H7 (cell line): Measurements from ENCODE around the gene ATXN10. TPM values are rescaled to one million over a fixed set of nuclear protein-coding genes. Genes with fewer than 3 reads are reported as not detected.
A peak's percentile ranks its signal among the peaks of the same experiment; 100 is the strongest.

Experiments
- DNase-seq: peaks from one replicate; pipeline ENCODE4 v3.0.0; 2012
- H3K27me3 ChIP-seq: 2 replicates; pipeline ENCODE4 v1.6.0; 2011; ENCODE audit warnings: mild to moderate bottlenecking, low read length; ENCODE audit not compliant: control insufficient read depth, insufficient read depth
- H3K36me3 ChIP-seq: replicated peaks from 2 replicates; pipeline ENCODE4 v1.5.1; 2011; ENCODE audit warnings: low read length; ENCODE audit not compliant: control insufficient read depth, insufficient read depth
- H3K4me3 ChIP-seq: 2 replicates; pipeline ENCODE4 v1.5.1; 2011; ENCODE audit warnings: low read depth, mild to moderate bottlenecking, control low read depth, low read length, moderate library complexity; ENCODE audit not compliant: insufficient read depth
- total RNA-seq: library from RNA; depleted of rRNA; stranded (reverse); fragments of >200 nt; shearing (Covaris generic); gene quantifications from 2 replicates; pipeline ENCODE4 v1.2.3, GENCODE V29; 2014

The ATXN10 gene
- total RNA-seq, 1 experiment from 2014 or later: 62.7 TPM

DNA sequence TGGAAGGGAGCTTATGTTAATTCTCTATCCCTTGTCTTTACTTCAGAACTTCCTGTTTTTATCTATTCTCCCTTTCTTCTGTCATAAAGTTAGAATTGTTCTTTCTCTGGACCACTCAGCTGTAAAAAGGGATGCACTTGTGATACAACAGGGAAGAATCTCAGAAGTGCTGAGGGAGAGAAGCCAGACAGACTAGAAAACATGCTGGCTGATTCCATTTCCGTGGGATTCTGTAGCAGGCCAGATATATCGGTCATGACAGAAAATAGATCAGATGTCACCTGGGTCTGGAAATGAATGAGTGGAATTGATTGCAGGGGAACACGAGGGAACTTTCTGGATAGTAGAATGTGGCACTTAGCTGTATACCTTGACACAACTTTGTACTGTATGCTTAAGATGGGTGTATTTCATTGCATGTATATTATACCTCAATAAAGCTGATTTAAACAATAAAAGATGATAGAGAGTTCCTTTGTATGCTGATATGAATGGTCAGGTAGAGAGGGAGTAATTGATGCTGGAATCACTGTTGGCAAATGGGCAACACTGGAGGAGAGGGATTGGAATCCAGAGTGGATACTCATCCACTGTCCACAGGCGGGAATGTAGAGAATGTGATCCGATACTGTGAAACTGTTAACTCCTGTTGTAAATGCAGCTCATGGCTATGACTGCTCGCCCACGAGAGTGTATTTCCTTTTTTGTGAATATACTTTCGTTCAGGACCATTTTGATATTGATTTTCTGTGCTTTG lies 59.6 kb downstream of the ATXN10 start:
- no peaks in the 10 kb centered on the region for H3K27me3 ChIP-seq
- DNase-seq: no peak
- H3K4me3 ChIP-seq: no peak overlapping the region
- peaks cover 2% of the 10 kb centered on the region for H3K36me3 ChIP-seq

DNA sequence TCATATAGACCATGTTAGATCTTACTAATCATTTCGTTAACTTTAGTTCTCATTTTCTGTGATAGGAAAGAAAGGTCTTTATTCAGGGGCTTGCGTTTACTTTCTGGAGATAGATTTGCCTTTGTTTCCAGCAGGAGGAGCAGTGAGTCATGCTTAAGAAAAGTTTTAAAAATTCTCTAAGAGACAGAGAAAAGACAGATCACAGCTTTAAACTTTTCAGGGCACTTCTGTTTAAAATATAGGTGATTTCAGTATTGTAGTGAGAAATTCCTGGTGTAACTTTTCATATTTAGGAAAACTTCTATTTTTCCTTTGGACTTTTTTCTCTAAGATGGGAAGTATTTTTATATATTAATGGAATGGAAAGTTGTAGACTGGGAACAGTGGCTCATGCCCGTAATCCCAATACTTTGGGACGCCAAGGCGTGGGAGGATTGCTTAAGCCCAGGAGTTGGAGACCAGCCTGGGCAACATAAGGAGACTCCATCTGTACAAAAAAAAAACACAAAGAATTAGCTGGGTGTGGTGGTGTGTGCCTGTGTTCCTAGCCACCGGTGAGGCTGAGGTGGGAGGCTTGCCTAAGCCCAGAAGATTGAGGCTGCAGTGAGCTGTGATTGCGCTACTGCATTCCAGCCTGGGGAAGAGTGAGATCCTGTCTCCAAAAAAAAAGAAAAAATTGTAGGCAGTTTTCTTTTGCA lies 60.3 kb downstream of the ATXN10 start:
- peaks cover 2% of the 10 kb centered on the region for H3K36me3 ChIP-seq

DNA sequence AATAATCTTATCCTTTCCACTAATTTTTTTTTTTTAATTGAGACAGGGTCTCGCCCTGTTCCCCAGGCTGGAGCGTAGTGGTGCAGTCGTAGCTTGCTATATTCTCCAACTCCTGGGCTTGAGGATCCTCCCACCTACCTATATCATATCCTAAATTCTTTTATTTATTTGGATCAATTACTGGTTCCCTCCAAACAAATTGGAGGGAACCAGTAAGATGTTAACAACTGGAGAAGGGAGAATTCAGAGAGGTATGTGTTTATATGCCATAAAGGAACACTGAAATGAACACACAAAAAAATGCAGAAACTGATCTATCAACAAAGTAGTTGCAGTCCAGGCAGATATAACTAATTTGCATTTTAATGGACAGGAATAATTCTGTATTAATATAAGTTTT lies 63.6 kb downstream of the ATXN10 start:
- no peak for DNase-seq
- Histone ChIP-seq H3K27me3 (no peaks in the 10 kb centered on the region), H3K36me3 (peaks cover 3% of the 10 kb centered on the region)

More for the DNA sequence above, 60.3 kb downstream of the ATXN10 start:
- Histone ChIP-seq H3K27me3 (no peaks in the 10 kb centered on the region), H3K4me3 (no peak overlapping the region)
- no peak for DNase-seq

DNA sequence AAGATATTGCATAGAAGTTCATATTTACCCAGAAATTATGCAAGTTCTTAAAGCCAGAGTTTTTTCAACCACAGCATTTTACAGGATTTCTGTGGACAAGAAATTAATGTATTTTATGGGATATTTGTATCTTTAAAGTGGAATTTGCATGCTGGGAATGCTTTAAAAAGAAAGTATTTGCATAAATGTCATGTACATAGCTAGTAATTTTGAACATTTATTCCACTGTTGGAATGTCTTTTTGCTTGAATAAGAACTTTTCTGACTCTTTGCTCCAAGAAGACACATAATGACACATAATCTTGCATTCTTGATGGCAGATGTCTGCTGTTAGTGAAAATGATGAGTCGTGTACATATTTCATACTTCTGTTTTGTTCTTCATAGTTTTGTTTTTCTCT lies 66.6 kb downstream of the ATXN10 start:
- Histone ChIP-seq H3K4me3 (no peak overlapping the region), H3K36me3 (peaks cover 4% of the 10 kb centered on the region), H3K27me3 (no peaks in the 10 kb centered on the region)
- DNase-seq: no peak

More for the DNA sequence above, 63.6 kb downstream of the ATXN10 start:
- no peak overlapping the region for H3K4me3 ChIP-seq

DNA sequence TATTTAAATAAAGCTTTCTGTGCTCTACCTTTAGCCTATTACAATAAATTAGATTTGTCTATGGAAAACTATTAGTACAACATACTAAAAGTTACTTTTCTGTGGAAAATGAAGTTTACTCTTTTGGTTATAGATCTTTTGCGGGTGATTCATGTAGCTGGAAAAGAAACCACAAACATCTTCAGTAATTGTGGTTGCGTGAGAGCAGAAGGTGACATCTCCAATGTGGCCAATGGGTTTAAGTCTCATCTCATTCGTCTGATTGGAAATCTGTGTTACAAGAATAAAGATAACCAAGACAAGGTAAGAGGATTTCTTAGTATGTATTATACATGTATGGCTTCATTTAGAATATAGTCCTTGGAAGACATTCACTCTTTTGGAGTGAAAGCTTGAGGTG lies 68.6 kb downstream of the ATXN10 start:
- Histone ChIP-seq H3K27me3 (no peaks in the 10 kb centered on the region), H3K36me3 (peaks cover 4% of the 10 kb centered on the region), H3K4me3 (no peak overlapping the region)
- DNase-seq: no peak

DNA sequence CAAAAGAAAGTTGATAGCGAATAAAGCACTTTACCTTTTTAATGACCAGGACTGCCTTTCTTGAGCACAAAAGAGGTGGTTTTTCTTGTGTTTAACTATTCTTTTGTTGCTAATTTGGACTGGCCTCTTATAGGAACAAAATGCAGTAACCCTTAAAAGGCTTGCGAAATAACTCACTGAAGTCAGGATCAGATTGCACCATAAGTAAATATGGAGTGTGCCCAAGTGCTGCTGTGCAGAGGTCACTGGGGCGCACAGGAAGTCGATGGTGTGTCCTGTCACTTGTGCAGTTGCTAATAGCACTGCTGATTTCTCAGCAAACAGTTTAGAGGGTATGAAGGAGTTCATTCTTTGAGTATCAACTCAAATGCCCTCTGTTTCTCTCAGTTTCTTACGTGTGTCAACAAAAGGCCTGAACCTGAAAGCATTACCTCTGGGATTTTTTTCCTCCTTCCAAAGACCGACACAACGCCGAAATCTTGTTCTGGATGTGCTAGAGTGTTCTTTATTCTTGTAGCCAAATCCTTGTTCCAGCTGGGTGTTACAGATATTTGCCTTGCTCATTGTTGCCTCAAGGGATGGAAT lies 71.3 kb downstream of the ATXN10 start:
- peaks cover 4% of the 10 kb centered on the region for H3K36me3 ChIP-seq
- no peak overlapping the region for H3K4me3 ChIP-seq
- DNase-seq: no peak
- H3K27me3 ChIP-seq: no peaks in the 10 kb centered on the region

DNA sequence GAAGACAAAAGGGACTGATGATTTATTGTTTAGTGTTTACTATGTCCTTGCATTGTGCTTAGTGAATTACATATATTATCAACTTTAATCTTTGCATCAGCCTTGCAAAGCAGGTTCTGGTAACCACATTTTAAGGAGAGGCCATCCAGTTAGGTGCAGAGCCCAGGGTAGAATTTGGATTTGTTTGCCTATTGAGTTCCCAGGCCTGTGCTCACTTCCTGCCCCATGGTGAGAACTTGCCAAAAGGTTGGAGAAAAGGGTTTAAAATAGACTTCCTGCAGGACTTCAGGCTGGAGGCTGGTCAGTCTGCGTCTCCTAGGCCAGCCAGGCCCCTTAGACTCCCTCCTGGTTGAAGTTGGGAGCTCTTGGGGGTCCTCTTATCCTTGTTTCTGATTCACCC lies 72.1 kb downstream of the ATXN10 start:
- H3K36me3 ChIP-seq: peaks cover 3% of the 10 kb centered on the region; the same call in 1 of the 2 replicates
- no peak for DNase-seq
- H3K27me3 ChIP-seq: no peaks in the 10 kb centered on the region
- no peak overlapping the region for H3K4me3 ChIP-seq

DNA sequence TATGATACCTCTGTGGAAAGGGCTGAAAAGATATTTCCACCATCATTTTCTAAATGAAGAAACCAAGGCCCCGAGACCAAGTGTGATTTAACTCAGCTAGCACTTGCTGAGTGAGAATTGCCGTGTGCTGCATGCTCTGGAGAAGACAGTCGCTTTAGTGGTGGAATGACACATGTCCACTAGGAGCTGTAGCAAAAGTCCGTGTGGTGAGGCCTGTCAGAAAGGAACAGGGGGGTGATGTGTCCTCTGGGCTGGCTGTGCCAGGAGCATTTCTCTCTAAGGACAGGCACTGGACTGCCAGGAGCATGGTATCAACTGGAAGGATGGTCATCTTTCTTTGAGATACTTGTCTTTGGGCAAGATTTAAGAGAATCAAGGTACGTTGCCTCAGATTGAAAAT lies 72.8 kb downstream of the ATXN10 start:
- Histone ChIP-seq H3K4me3 (no peak overlapping the region), H3K36me3 (peaks cover 1% of the 10 kb centered on the region; the same call in 1 of the 2 replicates), H3K27me3 (no peaks in the 10 kb centered on the region)
- DNase-seq: no peak

DNA sequence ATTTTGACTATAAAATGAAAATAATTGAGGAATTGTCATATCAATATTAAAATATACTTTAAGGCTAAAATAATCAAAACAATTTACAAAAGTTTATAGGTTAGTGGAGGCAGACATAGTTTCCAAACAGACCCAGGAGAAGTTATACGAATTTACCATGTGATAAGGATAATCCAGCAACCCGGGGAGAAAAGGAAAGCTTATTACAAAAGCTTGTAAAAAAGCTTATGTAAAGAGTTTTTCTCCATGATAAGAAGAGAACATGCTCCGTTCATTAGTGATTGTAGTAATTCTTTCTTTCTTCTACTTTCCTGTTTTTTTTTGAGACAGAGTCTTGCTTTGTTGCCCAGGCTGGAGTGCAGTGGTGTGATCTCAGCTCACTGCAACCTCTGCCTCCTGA lies 79.0 kb downstream of the ATXN10 start:
- H3K27me3 ChIP-seq: no peaks in the 10 kb centered on the region
- DNase-seq: no peak
- no peak overlapping the region for H3K4me3 ChIP-seq
- no peaks in the 10 kb centered on the region; the same call in none of the 2 replicates for H3K36me3 ChIP-seq

DNA sequence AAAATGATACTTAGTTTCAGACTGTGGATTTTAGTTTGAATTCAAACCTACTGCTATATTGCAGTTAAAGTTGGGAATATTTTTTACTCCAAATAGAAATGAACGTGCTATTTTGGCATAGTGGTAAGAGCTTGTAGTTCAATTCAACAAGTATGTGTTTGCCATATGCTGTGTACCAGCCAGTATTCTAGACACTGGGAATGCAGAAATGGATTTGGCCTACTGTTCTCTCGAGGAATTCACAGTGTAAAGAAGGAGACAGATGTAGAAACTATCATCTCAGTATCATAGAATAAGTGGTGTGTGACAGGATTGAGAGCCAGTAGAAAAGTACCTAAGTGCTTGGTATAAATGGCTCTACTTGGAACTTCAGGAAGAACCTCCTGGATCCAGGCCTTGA lies 80.4 kb downstream of the ATXN10 start:
- H3K27me3 ChIP-seq: no peaks in the 10 kb centered on the region

DNA sequence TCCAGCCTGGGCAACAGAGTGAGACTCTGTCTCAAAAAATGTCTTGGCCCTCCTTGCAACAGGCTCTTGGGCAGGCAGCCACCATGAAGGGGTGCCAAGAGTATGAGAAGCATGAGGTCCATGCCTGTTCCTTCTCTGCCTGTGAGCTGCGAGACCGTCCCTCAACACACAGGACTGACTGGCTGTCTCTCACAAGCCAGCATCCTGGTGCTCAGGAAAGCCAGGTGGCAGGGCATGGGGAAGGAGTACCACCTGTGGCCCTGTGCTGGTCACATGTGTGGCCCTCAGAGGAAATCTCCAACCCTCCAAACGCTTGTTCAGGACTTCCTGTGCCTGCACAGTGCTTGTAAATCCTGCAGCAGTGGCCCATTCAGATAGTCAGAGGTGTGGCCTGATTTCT lies 83.2 kb downstream of the ATXN10 start:
- no peak overlapping the region for H3K4me3 ChIP-seq
- DNase-seq: no peak
- no peaks in the 10 kb centered on the region for H3K27me3 ChIP-seq
- H3K36me3 ChIP-seq: no peaks in the 10 kb centered on the region

More for the DNA sequence above, 80.4 kb downstream of the ATXN10 start:
- Histone ChIP-seq H3K36me3 (no peaks in the 10 kb centered on the region; the same call in 1 of the 2 replicates), H3K4me3 (no peak overlapping the region)
- no peak for DNase-seq

DNA sequence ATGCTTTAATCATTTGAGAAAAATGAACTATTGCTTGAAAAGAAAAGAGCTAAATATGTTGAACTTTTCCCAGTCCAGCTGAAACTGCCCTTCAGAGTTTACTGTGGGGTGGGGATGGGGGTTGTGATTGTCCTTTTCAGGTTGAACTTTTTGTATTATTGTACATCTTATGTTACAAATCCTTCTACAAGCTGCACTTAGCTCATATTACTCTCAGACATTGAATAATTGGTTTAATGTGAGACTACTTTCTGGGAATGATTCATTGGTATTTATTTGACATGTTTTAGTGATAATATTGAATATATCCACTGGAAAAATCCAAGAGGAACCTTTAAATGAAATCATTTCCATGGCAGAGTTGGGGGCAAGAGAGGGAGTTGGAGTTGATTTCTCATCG lies 84.9 kb downstream of the ATXN10 start:
- DNase-seq: no peak
- H3K36me3 ChIP-seq: no peaks in the 10 kb centered on the region

DNA sequence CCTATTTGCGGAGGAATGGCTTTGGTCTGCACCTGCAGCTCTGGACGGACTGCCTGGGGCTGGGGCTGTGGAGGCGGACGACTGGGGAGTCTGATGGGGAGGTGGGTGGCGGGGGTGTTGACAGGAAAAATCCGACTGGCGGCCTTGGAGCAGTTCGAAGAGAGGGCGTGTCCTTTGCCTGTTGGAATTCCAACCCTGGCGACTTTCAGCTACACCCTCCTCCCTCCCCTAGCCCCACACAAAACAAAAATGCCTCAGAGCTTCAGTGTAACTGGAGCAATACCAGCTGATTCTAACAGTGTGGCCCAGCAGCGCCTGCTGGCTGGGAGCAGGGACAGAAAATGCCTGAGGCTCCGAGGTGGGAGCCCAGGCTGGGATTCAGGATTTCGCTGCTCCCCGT lies 85.4 kb downstream of the ATXN10 start:
- peak; percentile 77 for DNase-seq
- H3K36me3 ChIP-seq: no peaks in the 10 kb centered on the region

More for the DNA sequence above, 84.9 kb downstream of the ATXN10 start:
- Histone ChIP-seq H3K4me3 (no peak overlapping the region), H3K27me3 (no peaks in the 10 kb centered on the region)

DNA sequence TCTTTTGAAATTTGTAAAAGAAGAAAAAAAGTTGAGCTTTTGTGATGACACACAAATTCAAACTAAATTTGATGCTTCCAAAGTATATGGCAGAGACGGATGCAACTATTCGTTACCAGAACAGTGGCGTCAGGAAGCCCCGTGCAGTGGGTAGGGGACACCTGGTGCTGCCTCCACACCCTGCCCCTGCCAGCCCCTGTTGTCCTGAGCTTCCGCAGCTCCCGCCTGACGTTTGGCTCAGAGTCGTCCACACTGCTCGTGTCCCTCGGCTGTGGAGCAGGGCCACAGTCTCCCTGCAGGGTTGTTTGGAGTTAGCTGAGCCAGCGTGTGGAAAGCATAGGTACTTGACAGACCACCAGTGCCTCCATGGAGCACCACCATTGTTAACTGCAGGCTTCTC lies 86.3 kb downstream of the ATXN10 start:
- no peaks in the 10 kb centered on the region for H3K27me3 ChIP-seq
- no peak overlapping the region for H3K4me3 ChIP-seq
- H3K36me3 ChIP-seq: no peaks in the 10 kb centered on the region
- DNase-seq: no peak

More for the DNA sequence above, 85.4 kb downstream of the ATXN10 start:
- Histone ChIP-seq H3K4me3 (no peak overlapping the region), H3K27me3 (no peaks in the 10 kb centered on the region)

DNA sequence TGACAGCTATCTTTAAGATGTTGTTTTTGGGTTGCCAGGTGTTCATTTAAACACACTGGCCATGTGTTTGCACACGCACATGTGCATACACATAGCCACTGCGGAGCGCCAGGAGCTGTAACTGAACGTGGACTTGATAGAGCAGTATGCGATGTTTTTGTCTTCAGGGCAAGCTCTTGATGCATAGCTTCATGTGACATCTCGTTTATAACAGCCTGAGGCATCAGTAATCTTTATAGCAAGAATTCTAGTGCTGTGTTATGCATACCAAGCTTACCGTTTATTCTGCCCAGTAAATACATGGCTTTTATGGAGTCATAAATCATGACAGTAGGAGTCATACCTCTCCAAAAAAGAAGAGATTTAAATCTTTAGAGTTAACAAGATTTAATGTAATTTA lies 87.0 kb downstream of the ATXN10 start:
- no peak for DNase-seq
- Histone ChIP-seq H3K36me3 (no peaks in the 10 kb centered on the region), H3K4me3 (no peak overlapping the region), H3K27me3 (no peaks in the 10 kb centered on the region)
